ENCODE measurements around the gene KASH5.

Gene KASH5

GRCh38 chr19:49461656-49462055, 73.6 kb downstream of the KASH5 start:
- no peak overlapping the region for H3K4me3 ChIP-seq (replicated peaks; ENCODE audit: insufficient read depth, low read length)
- no peaks in the 10 kb centered on the region for H3K27me3 ChIP-seq (ENCODE audit: insufficient read depth, poor library complexity, severe bottlenecking)
- H3K27ac ChIP-seq (replicated peaks), result no peak overlapping the region
- DNase-seq (ENCODE audit: low read depth in 1 of 2, low spot score in 1 of 2), result no peak
- no peak for TF ChIP-seq REST (IDR thresholded peaks at IDR 0.05; ENCODE audit: insufficient replicate concordance, low read depth)
- no peak for TF ChIP-seq POLR2AphosphoS5 (IDR thresholded peaks at IDR 0.05; ENCODE audit: low read depth)
- no peak for TF ChIP-seq SPI1 (IDR thresholded peaks at IDR 0.05; ENCODE audit: borderline replicate concordance, low read depth)

- H3K27ac ChIP-seq (replicated peaks), result no peak overlapping the region
- no peaks in the 10 kb centered on the region for H3K27me3 ChIP-seq (ENCODE audit: insufficient read depth, poor library complexity, severe bottlenecking)
- H3K4me3 ChIP-seq (replicated peaks; ENCODE audit: insufficient read depth, low read length), result no peak overlapping the region
- no peak for DNase-seq (ENCODE audit: low read depth in 1 of 2, low spot score in 1 of 2)
- TF ChIP-seq REST (IDR thresholded peaks at IDR 0.05; ENCODE audit: insufficient replicate concordance, low read depth) (no peak), CTCF (IDR thresholded peaks at IDR 0.05; ENCODE audit: insufficient read depth, low read length) (no peak)
These were observed 74.4 kb downstream of the KASH5 start for GRCh38 chr19:49462492-49462891.

GRCh38 chr19:49463960-49464740, 76.1 kb downstream of the KASH5 start:
- Histone ChIP-seq H3K4me3 (replicated peaks; ENCODE audit: insufficient read depth, low read length) (no peak overlapping the region), H3K27me3 (ENCODE audit: insufficient read depth, poor library complexity, severe bottlenecking) (no peaks in the 10 kb centered on the region), H3K27ac (replicated peaks) (no peak overlapping the region)
- no peak for DNase-seq (ENCODE audit: low read depth in 1 of 2, low spot score in 1 of 2)
- TF ChIP-seq CTCF (IDR thresholded peaks at IDR 0.05; ENCODE audit: insufficient read depth, low read length), result no peak
- TF ChIP-seq GABPA (IDR thresholded peaks at IDR 0.05; ENCODE audit: low read depth), result no peak
- TF ChIP-seq POLR2AphosphoS5 (IDR thresholded peaks at IDR 0.05; ENCODE audit: low read depth), result no peak
- TF ChIP-seq SPI1 (IDR thresholded peaks at IDR 0.05; ENCODE audit: borderline replicate concordance, low read depth), result no peak
- TF ChIP-seq REST (IDR thresholded peaks at IDR 0.05; ENCODE audit: insufficient replicate concordance, low read depth), result no peak
